Stimulated activated CD8-positive, alpha-beta memory T cell treated with anti-CD3 and anti-CD28 coated beads, Interleukin-7, amount 100 ng/mL, for 1 hour (primary cell): ENCODE measurements around the gene TCEAL5.
A peak's percentile ranks its signal among the peaks of the same experiment; 100 is the strongest.
"Not testable (repeated sequence)": the region's sequence is repeated elsewhere in the genome, so short reads cannot be mapped to it uniquely, and the experiment has no call there.

Experiments
- DNase-seq, 2 donors: peaks; one replicate each; pipeline ENCODE4 v3.0.0-alpha.2; 2020; ENCODE audit warnings: low read depth in 2 of 2

TCEAL5 gene

GRCh38 chrX:103276581-103277002, at the start of gene TCEAL5:
TSS of gene TCEAL5 (minus strand) at chrX:103276750. CDS start at chrX:103274563, 2,187 bp downstream.
- no peak for DNase-seq

DNA sequence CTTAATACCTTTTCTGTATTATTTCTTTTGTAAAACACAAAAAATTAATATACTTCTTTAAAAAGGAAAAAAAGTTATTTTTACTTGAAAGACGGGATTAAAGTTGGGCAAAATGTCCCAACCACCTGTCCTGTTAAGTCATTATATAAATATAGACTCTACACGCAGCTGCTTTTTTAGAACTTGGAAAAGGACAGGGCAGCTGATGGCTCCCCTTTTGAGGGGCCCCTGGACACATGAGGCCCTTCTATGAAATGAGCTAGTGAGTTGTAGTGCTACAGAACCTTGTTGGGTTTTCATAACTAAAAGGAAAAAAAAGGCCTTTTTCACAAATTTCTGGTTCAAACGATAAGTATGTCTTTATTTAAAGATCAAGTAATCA, 34.8 kb upstream of the TCEAL5 start:
- DNase-seq: no peak

GRCh38 chrX:103310555-103311398, 34.2 kb upstream of the TCEAL5 start, which contains the start of gene BEX2:
TSS of gene BEX2 (minus strand) at chrX:103310990. CDS start at chrX:103309976, 1,014 bp downstream.
- DNase-seq: peak; percentile 50 to 68

DNA sequence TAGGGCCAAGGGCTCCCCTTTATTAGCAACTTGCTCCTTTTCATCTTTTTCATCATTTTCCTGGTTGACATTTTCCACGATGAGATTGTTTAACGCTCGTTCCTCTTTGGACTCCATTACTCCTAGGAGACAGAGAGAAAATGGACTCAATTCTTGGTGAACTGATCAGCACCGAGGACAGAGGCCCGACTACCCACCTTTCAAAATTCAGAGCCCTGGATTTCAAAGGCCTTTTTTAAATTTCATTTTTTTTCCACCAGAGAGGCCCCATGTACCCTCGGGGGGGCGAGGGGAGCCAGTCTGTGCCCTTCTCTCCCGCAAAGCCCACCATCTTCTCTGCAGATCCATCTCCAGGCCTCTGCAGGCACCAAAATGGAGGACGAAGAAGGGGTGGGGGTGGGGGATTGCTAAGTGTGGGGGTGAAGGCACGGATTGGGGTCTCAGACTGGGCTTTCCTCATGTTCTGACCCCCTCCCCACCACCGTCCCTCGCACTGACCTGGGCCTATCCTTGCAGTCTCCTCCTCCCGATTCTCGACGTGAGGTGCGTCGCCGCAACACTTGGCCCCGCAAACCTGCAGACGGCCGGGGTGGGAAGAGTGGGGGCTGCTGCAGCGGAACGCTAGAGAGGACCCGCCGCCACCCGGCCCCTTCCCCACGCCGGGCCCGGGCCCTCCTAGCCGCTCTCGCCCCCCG, 33.5 kb upstream of the TCEAL5 start:
- DNase-seq: no peak

- DNase-seq: not testable (repeated sequence)
These were observed 29.1 kb upstream of the TCEAL5 start for GRCh38 chrX:103305666-103306065.

GRCh38 chrX:103304705-103305104, 28.2 kb upstream of the TCEAL5 start:
- DNase-seq: no peak

DNA sequence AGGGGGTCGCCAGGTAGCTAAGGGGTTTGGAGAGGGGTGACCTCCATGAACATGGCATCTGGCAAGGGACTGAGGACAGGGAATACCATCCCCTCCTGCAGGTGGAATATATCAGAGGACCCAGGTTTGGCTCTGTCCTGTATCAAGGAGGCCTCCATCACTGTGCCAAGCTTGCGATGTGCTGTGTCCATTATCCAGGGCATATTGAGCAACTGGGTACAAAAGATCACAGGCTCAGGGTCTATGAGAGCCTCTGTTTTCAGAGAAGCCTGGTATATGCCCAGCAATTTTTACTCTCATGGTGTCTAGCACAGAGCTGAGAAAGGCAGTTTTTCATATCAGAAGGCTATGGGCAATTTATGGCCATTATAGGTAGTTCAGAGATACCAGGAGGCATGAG, 16.6 kb upstream of the TCEAL5 start:
- DNase-seq: no peak

DNA sequence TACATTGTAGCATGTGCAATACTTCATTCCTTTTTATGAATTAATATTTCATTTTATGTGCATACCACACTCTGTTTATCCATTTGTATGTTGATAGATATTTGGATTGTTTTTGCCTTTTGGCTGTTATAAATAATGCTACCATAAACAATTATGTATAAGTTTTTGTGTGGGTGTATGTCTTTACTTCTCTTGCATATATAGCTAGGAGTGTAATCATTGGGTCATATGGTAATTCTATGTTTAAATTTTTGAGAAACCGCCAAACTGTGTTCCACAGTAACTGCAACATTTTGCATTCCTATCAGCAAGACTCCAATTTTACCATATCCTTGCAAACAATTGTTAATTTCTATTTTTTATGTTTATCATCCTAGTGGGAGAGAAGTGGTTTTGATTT, 3.1 kb upstream of the TCEAL5 start:
- no peak for DNase-seq

DNA sequence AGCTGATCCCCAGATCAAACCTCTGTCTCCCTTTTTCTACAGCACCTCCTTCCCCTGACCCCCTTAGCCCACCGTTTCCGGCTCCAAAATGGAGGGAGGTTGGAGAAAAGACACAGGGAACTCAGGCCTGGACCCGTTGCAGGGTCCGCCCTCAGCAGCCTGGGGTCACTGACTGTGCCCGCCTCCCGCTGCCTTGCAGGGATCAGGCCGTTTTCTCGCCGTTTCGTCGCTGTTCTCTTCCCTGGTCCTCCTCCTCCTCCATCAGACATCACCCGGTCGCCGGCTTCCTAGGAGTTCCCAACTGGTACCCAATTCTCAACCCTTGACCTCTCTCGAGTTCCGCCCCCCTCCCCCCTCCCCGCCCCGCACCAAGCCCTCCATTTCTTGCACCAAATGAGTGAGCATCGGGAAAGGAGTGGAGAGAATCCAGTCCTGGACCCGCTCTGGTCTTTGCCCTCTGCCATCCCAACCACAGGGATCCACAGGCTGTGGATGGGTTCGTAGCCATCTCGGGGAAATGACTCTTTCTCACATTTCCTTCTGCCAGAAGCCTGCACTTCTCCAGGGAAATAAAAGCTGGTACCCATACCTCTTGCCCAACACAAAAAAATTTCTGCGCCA, 493 bp downstream of the TCEAL5 start:
- no peak for DNase-seq

DNA sequence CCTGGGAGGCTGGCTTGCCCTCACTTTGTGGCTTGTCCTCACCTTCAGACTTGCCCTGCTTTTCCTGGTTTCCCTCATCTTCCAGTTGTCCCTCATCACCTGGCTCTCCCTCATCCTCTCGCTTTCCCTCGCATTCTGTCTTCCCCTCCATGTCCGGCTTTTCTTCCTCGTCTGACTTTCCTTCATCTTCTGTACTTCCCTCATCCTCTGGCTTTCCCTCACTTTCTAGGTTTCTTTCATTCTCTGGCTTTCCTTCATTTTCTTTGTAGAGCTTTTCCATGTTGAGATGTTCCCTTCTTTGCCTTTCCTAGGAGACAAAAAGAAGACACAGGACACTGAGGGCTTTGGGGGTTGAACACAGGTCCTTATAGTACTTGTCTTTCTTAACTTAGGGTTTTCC, 2.3 kb downstream of the TCEAL5 start:
- DNase-seq: no peak

- DNase-seq: no peak
These were observed 18.3 kb downstream of the TCEAL5 start for GRCh38 chrX:103258275-103258674.

- no peak for DNase-seq
These were observed 19.9 kb downstream of the TCEAL5 start for GRCh38 chrX:103256651-103257050.

- peak; percentile 15 to 29 for DNase-seq
These were observed 21.5 kb downstream of the TCEAL5 start, which contains the start of gene TCEAL8 for GRCh38 chrX:103254921-103255493. TSS of gene TCEAL8 (minus strand) at chrX:103255155. CDS start at chrX:103253979, 1,176 bp downstream.

DNA sequence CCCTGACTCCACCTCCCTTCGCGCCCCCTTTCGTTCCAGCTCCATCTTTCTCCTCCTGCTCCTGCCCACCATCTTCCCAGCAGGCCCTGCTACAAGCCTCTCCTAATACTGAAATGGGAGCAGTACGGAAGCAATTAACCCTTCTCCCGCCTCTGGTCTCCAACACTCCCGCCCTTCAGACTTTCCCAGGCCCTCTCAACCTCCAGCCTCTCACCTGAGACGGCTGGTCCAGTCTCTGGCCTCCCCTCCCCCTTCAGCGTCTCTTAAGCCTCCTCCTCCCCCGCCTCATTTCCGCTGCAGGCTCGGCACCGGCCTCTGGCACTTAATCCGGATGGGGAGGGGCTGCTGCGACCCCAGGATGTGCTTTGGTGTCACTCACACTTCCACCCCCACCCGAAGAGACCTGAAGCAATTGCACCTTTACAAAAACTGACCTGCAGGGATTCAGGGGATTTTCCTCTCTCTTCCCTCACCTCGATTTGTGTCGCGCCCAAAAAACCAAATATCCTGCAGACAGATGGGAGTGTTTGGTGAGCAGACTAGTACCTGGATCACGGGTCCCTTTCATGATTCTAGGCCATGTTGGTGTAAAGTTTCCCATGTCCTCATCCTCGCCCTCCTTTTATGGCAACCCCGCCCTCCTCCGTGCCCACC, 22.3 kb downstream of the TCEAL5 start:
- DNase-seq: no peak

- no peak for DNase-seq
These were observed 22.9 kb downstream of the TCEAL5 start for GRCh38 chrX:103253608-103254007.

DNA sequence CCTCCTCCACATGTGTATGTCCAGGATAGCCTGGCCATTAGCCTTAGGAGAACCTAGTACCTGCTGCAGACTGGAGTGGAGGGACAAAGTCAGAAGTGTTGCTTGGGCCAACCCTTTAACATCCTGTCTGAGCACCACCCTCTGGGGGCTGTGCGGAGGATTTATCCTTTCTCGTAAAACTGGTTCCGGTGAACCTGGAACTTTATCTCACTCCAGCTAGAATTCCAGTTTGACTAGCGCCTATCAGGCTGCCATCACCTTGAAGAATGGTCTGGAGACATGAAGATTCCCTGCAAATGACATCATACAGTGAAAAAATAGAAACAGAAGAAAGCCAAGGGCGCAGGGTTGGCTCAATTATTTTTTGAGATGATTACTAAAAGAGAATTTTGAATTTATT, 25.6 kb downstream of the TCEAL5 start:
- no peak for DNase-seq

GRCh38 chrX:103249805-103250204, 26.7 kb downstream of the TCEAL5 start:
- no peak for DNase-seq

- DNase-seq: no peak
These were observed 28.0 kb downstream of the TCEAL5 start for GRCh38 chrX:103248553-103248952.

- DNase-seq: no peak
These were observed 36.4 kb downstream of the TCEAL5 start for GRCh38 chrX:103240155-103240554.

DNA sequence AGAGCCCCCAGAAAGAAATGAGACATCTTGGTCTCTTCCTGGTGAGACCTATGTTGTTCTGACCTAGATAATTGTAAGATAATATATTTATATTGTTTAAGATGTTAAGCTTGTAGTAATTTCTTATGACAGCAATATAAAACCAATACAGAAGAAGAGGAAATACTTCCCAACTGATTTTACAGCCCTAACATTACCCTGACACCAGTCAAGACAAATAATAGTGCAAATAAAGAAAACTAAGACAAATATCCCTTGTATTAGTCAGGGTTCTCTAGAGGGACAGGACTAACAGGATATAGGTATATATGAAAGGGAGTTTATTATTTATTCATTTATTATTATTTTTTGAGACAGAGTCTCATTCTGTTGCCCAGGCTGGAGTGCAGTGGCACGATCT, 40.3 kb downstream of the TCEAL5 start:
- DNase-seq: no peak

DNA sequence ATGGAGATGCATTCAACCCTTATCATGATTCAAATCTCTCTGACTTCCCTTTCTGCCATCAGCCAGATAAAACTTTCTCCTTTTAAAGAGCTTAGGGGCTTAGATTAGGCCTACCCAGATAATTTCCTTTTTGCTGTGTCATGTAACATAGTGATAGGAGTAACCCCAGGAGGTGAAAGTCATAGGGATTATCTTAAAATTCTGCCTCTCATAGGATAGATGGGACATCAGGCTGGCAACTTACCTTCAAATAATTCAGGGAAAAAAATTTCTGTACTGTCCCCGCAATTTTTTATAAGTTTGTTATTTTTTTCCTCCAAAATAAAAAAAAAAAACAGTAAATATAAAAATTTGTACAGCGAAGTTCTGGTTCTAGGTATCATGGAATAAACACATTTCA, 40.9 kb downstream of the TCEAL5 start:
- DNase-seq: not testable (repeated sequence)

DNA sequence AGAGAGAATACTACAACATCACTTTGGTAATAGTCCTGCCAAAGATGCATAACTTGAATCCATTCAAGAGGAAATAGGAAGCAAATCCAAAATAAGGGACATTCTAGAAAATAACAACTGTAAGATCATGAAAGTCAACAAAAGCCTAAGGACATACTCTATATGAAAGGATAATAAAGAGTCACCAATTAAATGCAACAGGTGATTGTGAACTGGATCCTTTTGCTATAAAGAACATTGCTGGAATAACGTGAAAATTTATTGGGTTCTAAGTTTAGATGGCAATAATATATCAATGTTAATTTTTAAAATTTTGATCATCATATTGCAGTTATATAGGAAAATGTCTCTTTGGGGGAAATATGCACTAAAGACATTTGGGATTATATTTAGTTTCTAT, 41.7 kb downstream of the TCEAL5 start:
- no peak for DNase-seq
